ENCODE data around the gene ACCS.
A peak's percentile ranks its signal among the peaks of the same experiment; 100 is the strongest.

ACCS gene

DNA sequence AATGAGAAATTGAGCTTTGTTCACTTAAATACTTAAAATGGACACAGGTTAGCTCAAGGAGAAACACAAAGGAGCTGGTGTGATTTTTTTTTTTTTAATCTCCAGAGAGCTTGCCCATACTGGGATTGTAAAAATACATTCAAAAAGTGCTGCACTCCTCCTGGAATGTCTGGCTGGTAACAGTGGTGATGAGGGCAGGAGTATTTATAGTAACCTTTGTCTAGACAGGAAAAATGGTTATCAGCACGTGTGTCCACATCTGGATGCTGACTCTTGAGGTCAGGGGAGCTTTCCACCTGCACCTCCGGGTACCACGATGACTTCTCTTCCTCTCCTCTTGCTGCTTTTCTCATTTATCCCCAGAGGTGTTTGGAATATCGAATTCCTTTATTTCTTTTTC is 59.5 kb downstream of the ACCS start:
- no peak for DNase-seq (ENCODE audit: low read depth in 2 of 2)
- TF ChIP-seq CTCF (IDR thresholded peaks at IDR 0.05; ENCODE audit: low read depth, low read length) = no peak
- H3K4me3 ChIP-seq (replicated peaks in 1 of 2; ENCODE audit: low read depth in 2 of 2, low read length in 2 of 2) = no peak overlapping the region

- TF ChIP-seq CTCF (IDR thresholded peaks at IDR 0.05; ENCODE audit: low read depth, low read length) = no peak
- DNase-seq (ENCODE audit: low read depth in 2 of 2) = no peak
- H3K4me3 ChIP-seq (replicated peaks in 1 of 2; ENCODE audit: low read depth in 2 of 2, low read length in 2 of 2) = no peak overlapping the region
Observed at GRCh38 chr11:44126304-44126703, 60.2 kb downstream of the ACCS start.

DNA sequence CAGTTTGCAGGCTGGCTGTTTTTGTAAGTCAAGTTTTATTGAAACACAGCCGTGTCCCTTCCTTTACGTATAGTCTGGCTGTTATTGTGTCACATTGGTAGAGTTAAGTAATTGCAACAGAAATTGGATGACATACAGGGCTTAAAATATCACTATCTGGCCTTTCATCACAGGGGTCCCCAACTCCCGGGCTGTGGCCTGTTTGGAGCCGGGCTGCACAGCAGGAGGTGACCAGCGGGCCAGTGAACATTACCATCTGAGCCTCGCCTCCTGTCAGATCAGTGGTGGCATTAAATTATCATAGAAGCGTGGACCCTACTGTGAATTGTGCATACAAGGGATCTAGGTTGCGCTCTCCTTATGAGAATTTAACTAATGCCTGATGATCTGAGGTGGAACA is 61.1 kb downstream of the ACCS start:
- DNase-seq (ENCODE audit: low read depth in 2 of 2) = no peak
- no peak for TF ChIP-seq CTCF (IDR thresholded peaks at IDR 0.05; ENCODE audit: low read depth, low read length)
- no peak overlapping the region for H3K4me3 ChIP-seq (replicated peaks in 1 of 2; ENCODE audit: low read depth in 2 of 2, low read length in 2 of 2)

DNA sequence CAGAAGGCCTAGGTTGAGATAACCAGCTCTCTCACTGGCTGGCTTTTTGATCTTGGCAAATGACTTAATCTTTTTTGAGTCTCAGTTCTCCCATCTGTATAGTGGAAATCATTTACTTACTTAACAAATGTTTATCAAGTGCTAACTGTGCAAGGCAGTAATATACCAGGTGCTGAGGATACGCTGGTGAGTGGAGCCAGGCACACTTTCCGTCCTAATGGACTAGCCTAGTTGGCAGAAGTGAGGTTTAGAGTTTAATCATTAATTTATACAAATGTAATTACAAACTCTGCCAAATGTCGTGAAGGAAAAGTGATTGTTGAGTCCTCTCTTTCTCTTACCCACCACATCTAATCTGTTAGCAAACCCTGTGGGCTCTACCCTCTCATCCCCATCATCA is 62.7 kb downstream of the ACCS start:
- TF ChIP-seq CTCF (IDR thresholded peaks at IDR 0.05; ENCODE audit: low read depth, low read length) = no peak
- no peak overlapping the region for H3K4me3 ChIP-seq (replicated peaks in 1 of 2; ENCODE audit: low read depth in 2 of 2, low read length in 2 of 2)
- DNase-seq (ENCODE audit: low read depth in 2 of 2) = no peak

DNA sequence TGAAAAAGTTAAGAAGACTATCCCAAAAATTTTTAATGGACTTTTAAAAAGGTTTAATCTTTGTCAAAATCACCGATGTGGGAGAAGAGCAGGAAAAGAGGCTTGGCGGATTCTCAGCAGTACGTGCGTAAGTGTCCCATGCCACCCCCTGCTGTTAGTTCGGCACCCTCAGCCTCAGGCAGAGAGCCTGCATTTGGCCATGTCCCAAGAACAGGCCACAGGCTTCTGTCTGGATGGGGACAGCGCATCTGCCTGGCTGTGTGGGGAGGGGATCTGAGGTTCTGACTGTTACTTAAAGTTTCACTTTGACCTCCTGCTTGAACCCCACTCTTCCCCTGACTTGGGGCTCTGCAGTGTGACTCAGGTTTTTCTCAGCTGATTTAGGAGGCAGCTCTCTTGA is 64.7 kb downstream of the ACCS start:
- TF ChIP-seq CTCF (IDR thresholded peaks at IDR 0.05; ENCODE audit: low read depth, low read length) = no peak
- H3K4me3 ChIP-seq (replicated peaks in 1 of 2; ENCODE audit: low read depth in 2 of 2, low read length in 2 of 2) = no peak overlapping the region
- DNase-seq (ENCODE audit: low read depth in 2 of 2) = no peak

- peak; percentile 68 to 75 for DNase-seq (ENCODE audit: low read depth in 2 of 2)
- H3K4me3 ChIP-seq (replicated peaks in 1 of 2; ENCODE audit: low read depth in 2 of 2, low read length in 2 of 2) = no peak overlapping the region
- TF ChIP-seq CTCF (IDR thresholded peaks at IDR 0.05; ENCODE audit: low read depth, low read length) = peak; percentile 65
Observed at GRCh38 chr11:44133335-44133946, 67.4 kb downstream of the ACCS start.
